Measurements from ENCODE around the gene TCHH.

Gene TCHH

GRCh38 chr1:152061952-152062351, 53.3 kb downstream of the TCHH start:
- DNase-seq = no peak

All from HCEC 1CT (cell line).